Stomach (tissue), 9 donors: Measurements from ENCODE around the gene HIVEP1. TPM values are rescaled to one million over a fixed set of nuclear protein-coding genes. Genes with fewer than 3 reads are reported as not detected.

Source experiments
- DNase-seq, 2 donors: peaks; one replicate each; pipeline versions ENCODE4 v3.0.0 to v3.0.0-alpha.2; 2013 to 2019
- H3K27ac ChIP-seq, 5 donors: fragments of 200-600 bp in 4 of 5; sonication (generic) in 4 of 5; one replicate each; pipeline ENCODE4 v1.5.1; 2013 to 2019; ENCODE audit warnings: mild to moderate bottlenecking in 1 of 5, moderate library complexity in 1 of 5
- H3K27me3 ChIP-seq, 3 donors: fragments of 200-600 bp; sonication (generic); one replicate each; pipeline ENCODE4 v1.5.1; 2017 to 2019; ENCODE audit warnings: mixed run types in 1 of 3
- H3K36me3 ChIP-seq, 4 donors: fragments of 200-600 bp; sonication (generic); 1 replicate in 3 of 4; 2 replicates in 1 of 4; pipeline ENCODE4 v1.5.1; 2016 to 2019
- H3K4me1 ChIP-seq, 4 donors: fragments of 200-600 bp; sonication (generic); one replicate each; pipeline ENCODE4 v1.5.1; 2016 to 2019
- H3K4me3 ChIP-seq, 4 donors: fragments of 200-600 bp; sonication (generic) in 3 of 4; one replicate each; pipeline ENCODE4 v1.5.1; 2016 to 2019; ENCODE audit warnings: mild to moderate bottlenecking in 1 of 4
- H3K9me3 ChIP-seq, 4 donors: fragments of 200-600 bp; sonication (generic); one replicate each; pipeline ENCODE4 v1.5.1; 2016 to 2019
- CTCF ChIP-seq, 7 experiments: fragments of 450-650 bp in 4 of 7; fragments of 200-600 bp in 3 of 7; sonication (generic) in 3 of 7; IDR thresholded peaks; one replicate each; pipeline ENCODE4 v1.5.1; 2016 to 2019; ENCODE audit warnings: antibody characterized with exemption in 7 of 7, control low read depth in 2 of 7, mild to moderate bottlenecking in 1 of 7
- EP300 ChIP-seq: sonication (generic); formaldehyde crosslinking; IDR thresholded peaks from one replicate; pipeline ENCODE4 v1.6.1; 2017; ENCODE audit warnings: antibody characterized with exemption
- POLR2A ChIP-seq, 4 donors: fragments of 450-650 bp; IDR thresholded peaks; one replicate each; pipeline ENCODE4 v1.6.1; 2016; ENCODE audit warnings: antibody characterized with exemption in 4 of 4, control low read depth in 2 of 4, mild to moderate bottlenecking in 1 of 4, moderate library complexity in 1 of 4
- POLR2AphosphoS5 ChIP-seq, 3 donors: sonication (generic); formaldehyde crosslinking; IDR thresholded peaks; one replicate each; pipeline ENCODE4 v1.6.1; 2016; ENCODE audit warnings: antibody characterized with exemption in 3 of 3
- WGBS, 5 donors: extraction: QIAGEN DNeasy Blood & Tissue Kit in 3 of 5; methylation state at CpG; one replicate each; pipeline versions ENCODE4 v1.1.5 to v1.1.7; 2013 to 2018; 5-methylcytosine and 5-hydroxymethylcytosine counted together
- intact Hi-C: fragments of 100-400 bp; cut with DNase I; formaldehyde crosslinking; loops from one replicate; pipeline ENCODE4 v1.15.1; 2023; ENCODE audit warnings: low total_unique reads
- polyA plus RNA-seq, 3 donors: library from polyadenylated mRNA; stranded (reverse); fragments of 200-250 nt; gene quantifications; one replicate each; pipeline ENCODE4 v1.2.3, GENCODE V29; 2013
- total RNA-seq, 5 donors: library from RNA; depleted of rRNA; stranded (reverse); fragments of >200 nt; gene quantifications; one replicate each; pipeline versions ENCODE4 v1.1.0 to v1.2.3, GENCODE V29; 2014 to 2016
- donor health status: healthy with polysubstance abuse.
- donor health status: Bipolar disorder and iron deficiency.
- donor health status: healthy.

HIVEP1 gene
- total and polyA plus RNA-seq, 8 donors: 2.0 to 19.6 (median 14.1) TPM

GRCh38 chr6:12008366-12009179 lies 3.5 kb upstream of the HIVEP1 start:
- Histone ChIP-seq H3K27ac (peak overlapping the region; percentile 97 to 100 (median 98)), H3K27me3 (no peaks in the 10 kb centered on the region), H3K36me3 (no peaks in the 10 kb centered on the region), H3K4me1 (peaks cover 13 to 30% (median 24%) of the 10 kb centered on the region in 4 donors), H3K4me3 (peak overlapping the region; percentile 45 to 79 (median 70)), H3K9me3 (no peaks in the 10 kb centered on the region)
- TF ChIP-seq EP300 (no peak), CTCF (IDR thresholded peaks at IDR 0.05) (no peak), POLR2AphosphoS5 (IDR thresholded peaks at IDR 0.05) (peak in 2 of 3 donors; percentile 51 to 57), POLR2A (IDR thresholded peaks at IDR 0.05) (no peak)
- DNase-seq: peak; percentile 70 to 94
- 0 to 1% (median 0%) methylated on average over 31 to 60 of the region's 60 CpGs for WGBS, 5 donors
- intact Hi-C loops: no loop called here

GRCh38 chr6:12009180-12009685 lies 2.9 kb upstream of the HIVEP1 start:
- no peaks in the 10 kb centered on the region for H3K36me3 ChIP-seq
- H3K27ac ChIP-seq: peak overlapping the region; percentile 97 to 100 (median 98)
- H3K27me3 ChIP-seq: no peaks in the 10 kb centered on the region
- peak overlapping the region; percentile 45 to 79 (median 70) for H3K4me3 ChIP-seq
- no peaks in the 10 kb centered on the region for H3K9me3 ChIP-seq
- TF ChIP-seq POLR2AphosphoS5 (IDR thresholded peaks at IDR 0.05) (no peak), EP300 (no peak), POLR2A (IDR thresholded peaks at IDR 0.05) (no peak), CTCF (IDR thresholded peaks at IDR 0.05) (no peak)
- peaks cover 13 to 36% (median 30%) of the 10 kb centered on the region in 4 donors for H3K4me1 ChIP-seq
- intact Hi-C loops: no loop called here
- DNase-seq: peak in 1 of 2 donors; percentile 81
- WGBS, 5 donors: 0 to 2% (median 1%) methylated on average over 12 to 29 of the region's 29 CpGs

GRCh38 chr6:12009876-12010634 lies 2.1 kb upstream of the HIVEP1 start:
- no peak for TF ChIP-seq POLR2A (IDR thresholded peaks at IDR 0.05)
- TF ChIP-seq CTCF (IDR thresholded peaks at IDR 0.05): no peak
- no peak for TF ChIP-seq POLR2AphosphoS5 (IDR thresholded peaks at IDR 0.05)
- TF ChIP-seq EP300: no peak
- H3K4me1 ChIP-seq: peaks cover 13 to 43% (median 30%) of the 10 kb centered on the region in 4 donors
- intact Hi-C loops: no loop called here

GRCh38 chr6:12010635-12011275 lies 1.4 kb upstream of the HIVEP1 start:
- Histone ChIP-seq H3K4me1 (peaks cover 13 to 43% (median 30%) of the 10 kb centered on the region in 4 donors), H3K9me3 (no peaks in the 10 kb centered on the region), H3K27ac (peak overlapping the region; percentile 97 to 100 (median 98)), H3K27me3 (no peaks in the 10 kb centered on the region), H3K36me3 (peaks cover 0 to under 1% (median 0%) of the 10 kb centered on the region in 4 donors), H3K4me3 (peak overlapping the region; percentile 59 to 89 (median 82))
- no peak for TF ChIP-seq EP300
- no peak for TF ChIP-seq CTCF (IDR thresholded peaks at IDR 0.05)
- no peak for TF ChIP-seq POLR2A (IDR thresholded peaks at IDR 0.05)
- no peak for TF ChIP-seq POLR2AphosphoS5 (IDR thresholded peaks at IDR 0.05)
- WGBS, 5 donors: 0 to 1% (median 0%) methylated on average over 20 to 22 of the region's 22 CpGs
- DNase-seq: peak; percentile 66 to 91
- intact Hi-C loops: no loop called here

More at GRCh38 chr6:12009876-12010634, 2.1 kb upstream of the HIVEP1 start:
- Histone ChIP-seq H3K36me3 (no peaks in the 10 kb centered on the region), H3K27ac (peak overlapping the region; percentile 97 to 100 (median 98)), H3K4me3 (peak overlapping the region; percentile 59 to 89 (median 82)), H3K9me3 (no peaks in the 10 kb centered on the region), H3K27me3 (no peaks in the 10 kb centered on the region)
- DNase-seq: peak in 1 of 2 donors; percentile 64
- WGBS, 5 donors: 4 to 7% (median 5%) methylated on average over 9 of the region's 9 CpGs
